Coronary artery (tissue), 2 donors: ENCODE measurements around the gene PQBP1.

Experiments
- DNase-seq: peaks from one replicate; pipeline ENCODE4 v3.0.0-alpha.2; 2017; ENCODE audit warnings: low spot score
- H3K27ac ChIP-seq, 2 donors: fragments of 200-600 bp; sonication (generic); one replicate each; pipeline ENCODE4 v1.5.1; 2016 to 2019
- H3K4me3 ChIP-seq: fragments of 200-600 bp; sonication (generic); 2 replicates; pipeline ENCODE4 v1.5.1; 2016; ENCODE audit warnings: mild to moderate bottlenecking, moderate library complexity
- CTCF ChIP-seq: fragments of 200-600 bp; sonication (generic); IDR thresholded peaks from one replicate; pipeline ENCODE4 v1.5.1; 2019; ENCODE audit warnings: antibody characterized with exemption

Gene PQBP1

GRCh38 chrX:48903290-48903689 lies 5.6 kb downstream of the PQBP1 start:
- no peak for TF ChIP-seq CTCF
- Histone ChIP-seq H3K27ac (no peak overlapping the region), H3K4me3 (no peak overlapping the region)
- no peak for DNase-seq

- no peak for TF ChIP-seq CTCF
- DNase-seq, result peak; percentile 69
- no peak overlapping the region for H3K4me3 ChIP-seq
These were observed 6.5 kb downstream of the PQBP1 start for GRCh38 chrX:48904180-48904579.

GRCh38 chrX:48904626-48905025 lies 6.9 kb downstream of the PQBP1 start:
- no peak for TF ChIP-seq CTCF
- H3K27ac ChIP-seq, result no peak overlapping the region
- peak; percentile 54 for DNase-seq
- no peak overlapping the region for H3K4me3 ChIP-seq

More at GRCh38 chrX:48904180-48904579, 6.5 kb downstream of the PQBP1 start:
- no peak overlapping the region for H3K27ac ChIP-seq

DNA sequence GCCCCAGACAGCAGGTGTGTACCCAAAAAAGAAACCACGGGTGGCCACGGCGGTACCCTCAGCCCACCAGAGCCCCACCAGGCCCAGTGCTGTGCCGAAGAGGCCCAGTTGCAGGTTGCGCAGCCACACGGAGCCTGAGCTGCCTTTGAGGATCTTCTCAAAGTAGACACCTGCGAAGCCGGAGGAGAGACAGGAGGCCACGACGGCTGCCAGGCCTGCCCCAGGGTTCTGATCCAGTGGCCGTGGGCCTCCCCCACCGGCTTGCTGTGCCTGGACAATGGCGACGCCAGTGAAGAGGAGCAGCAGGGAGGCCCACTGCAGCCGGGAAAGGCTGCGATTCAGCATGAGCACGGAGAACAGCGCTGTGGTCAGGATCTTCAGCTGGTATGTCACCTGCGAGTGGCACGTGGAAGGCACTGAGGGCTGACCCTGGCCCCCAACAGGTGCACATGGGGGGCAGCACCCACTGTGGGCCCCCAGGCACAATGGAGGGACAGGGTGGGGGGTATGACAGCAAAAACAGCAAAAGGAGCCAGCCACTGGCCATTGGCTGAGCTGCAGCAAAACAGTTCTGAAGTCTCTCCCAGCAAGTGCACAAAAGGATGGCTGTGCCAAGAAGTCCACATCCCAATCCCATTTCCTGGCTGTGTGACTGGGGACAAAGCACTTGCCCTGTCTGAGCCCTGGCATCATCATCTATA lies 7.5 kb downstream of the PQBP1 start:
- peak; percentile 63 for DNase-seq
- no peak overlapping the region for H3K4me3 ChIP-seq
- no peak for TF ChIP-seq CTCF
- no peak overlapping the region for H3K27ac ChIP-seq

DNA sequence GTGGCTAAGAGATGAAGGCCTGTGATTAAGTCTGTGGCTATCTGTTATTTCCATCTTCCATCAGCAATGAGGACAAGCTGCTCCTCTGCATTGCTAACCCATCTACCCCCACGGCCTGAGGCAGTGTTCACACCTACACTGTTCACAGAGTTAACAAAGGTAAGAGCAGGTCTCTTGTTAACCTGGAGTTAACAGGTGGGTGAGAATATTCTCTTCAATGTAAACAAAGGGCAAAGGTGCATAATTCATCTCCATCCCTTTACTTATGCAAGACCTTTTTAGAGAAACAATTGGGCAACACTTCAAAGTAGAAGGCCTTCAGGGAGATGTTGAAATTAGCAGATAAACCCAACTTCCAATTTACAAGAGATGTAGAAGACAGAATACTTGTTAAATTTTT lies 10.9 kb downstream of the PQBP1 start:
- H3K4me3 ChIP-seq, result no peak overlapping the region
- DNase-seq, result no peak
- TF ChIP-seq CTCF, result no peak
- H3K27ac ChIP-seq, result no peak overlapping the region

DNA sequence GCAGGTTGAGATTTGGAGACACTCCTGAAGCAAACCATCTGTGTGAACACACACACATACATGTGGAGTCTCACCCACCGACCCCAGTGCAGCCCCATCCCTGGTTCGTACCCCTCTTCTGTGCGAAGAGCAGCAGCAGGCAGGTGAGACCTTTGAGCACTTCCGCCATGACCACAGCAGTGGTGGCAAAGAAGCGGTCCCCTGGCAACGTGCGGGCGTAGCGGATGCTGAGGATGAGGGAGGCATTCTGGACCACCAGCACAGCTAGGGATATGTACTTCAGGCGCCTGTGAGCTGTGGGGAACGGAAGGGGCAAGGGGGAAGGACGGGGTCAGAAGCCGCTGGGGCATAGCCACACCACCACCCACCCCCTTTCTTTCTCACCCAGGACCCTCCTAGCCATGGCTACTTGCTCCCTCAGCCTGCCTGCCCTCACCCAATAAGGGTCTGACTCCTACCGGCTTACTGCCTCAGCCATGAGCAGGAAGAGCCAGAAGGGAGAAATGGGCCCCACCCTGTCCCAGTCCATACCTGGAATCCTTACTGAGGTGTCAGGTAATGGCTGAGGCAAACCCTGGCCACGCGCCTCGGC lies 12.1 kb downstream of the PQBP1 start:
- H3K4me3 ChIP-seq, result no peak overlapping the region
- no peak for DNase-seq
- no peak for TF ChIP-seq CTCF
- no peak overlapping the region for H3K27ac ChIP-seq

DNA sequence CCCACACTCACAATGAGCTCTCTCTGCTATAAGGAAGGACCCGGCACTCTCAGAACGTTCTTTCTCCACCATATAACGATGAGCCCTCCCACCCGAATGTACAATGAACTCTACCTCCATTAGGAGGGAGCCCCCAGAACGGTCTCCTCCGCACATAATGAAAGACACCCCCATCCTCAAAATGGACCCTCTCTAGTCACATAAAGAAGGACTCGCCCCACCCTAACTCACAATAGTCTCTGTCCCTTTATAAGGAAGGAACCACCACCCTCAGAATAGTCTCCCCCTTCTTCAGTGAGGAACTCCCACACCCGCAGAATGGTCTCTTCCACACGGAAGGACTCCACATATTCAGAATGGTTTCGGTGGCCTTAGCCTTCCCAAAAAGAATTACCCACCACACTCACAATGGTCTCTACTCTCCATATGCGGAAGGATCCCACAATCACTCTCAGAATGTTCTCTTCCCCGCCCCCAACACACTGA lies 13.2 kb downstream of the PQBP1 start:
- no peak for DNase-seq
- Histone ChIP-seq H3K4me3 (peak overlapping the region; percentile 81), H3K27ac (peak overlapping the region in 1 of 2 donors; percentile 81)
- TF ChIP-seq CTCF, result no peak
